IMR-90 (cell line): ENCODE data around the gene GRM4. TPM values are rescaled to one million over a fixed set of nuclear protein-coding genes. Genes with fewer than 3 reads are reported as not detected.

ENCODE experiments used
- ATAC-seq: fragments of 200-7000 bp; cut with Tn5 transposase; 2 replicates; pipeline ENCODE4 v1.9.1; 2020; ENCODE audit warnings: low read depth, mild to moderate bottlenecking, moderate library complexity
- BruUV-seq: library from RNA; stranded (reverse); fragments of 400-500 nt; replicated peaks from 2 replicates; lab custom pipeline; 2021; lab: Mats Ljungman, UMichigan
- CTCF ChIA-PET: fragments of 300-600 bp; formaldehyde crosslinking; extraction: SDS; loops from one replicate; lab custom pipeline; 2021; ENCODE audit warnings: antibody characterized with exemption; lab: Yijun Ruan, JAX
- POLR2A ChIA-PET: fragments of 300-600 bp; sonication (Branson Sonifier 250); formaldehyde crosslinking; loops from one replicate; lab custom pipeline; 2022; ENCODE audit warnings: antibody characterized with exemption; ENCODE audit not compliant: unreplicated experiment; lab: Charles Lee
- DNase-seq: peaks from one replicate; pipeline ENCODE4 v3.0.0; 2013
- H2AFZ ChIP-seq: replicated peaks from 2 replicates; pipeline ENCODE3; 2013; ENCODE audit warnings: low read length, mild to moderate bottlenecking; ENCODE audit not compliant: poor library complexity
- H2AK5ac ChIP-seq: 2 replicates; pipeline ENCODE4 v1.6.1; 2013; ENCODE audit warnings: low read depth, low read length, inconsistent platforms
- H2AK9ac ChIP-seq: replicated peaks from 2 replicates; pipeline ENCODE3; 2013; ENCODE audit warnings: mild to moderate bottlenecking, low read depth, low read length, moderate library complexity; ENCODE audit not compliant: poor library complexity
- H2BK120ac ChIP-seq: 2 replicates; pipeline ENCODE4 v1.6.1; 2013; ENCODE audit warnings: low read depth, low read length, inconsistent platforms
- H2BK15ac ChIP-seq: 3 replicates; pipeline ENCODE4 v1.6.1; 2013; ENCODE audit warnings: low read depth, low read length, inconsistent platforms
- H2BK20ac ChIP-seq: 2 replicates; pipeline ENCODE4 v1.6.1; 2013; ENCODE audit warnings: low read depth, mild to moderate bottlenecking, inconsistent platforms, low read length, moderate library complexity
- H2BK5ac ChIP-seq: 2 replicates; pipeline ENCODE4 v1.6.1; 2013; ENCODE audit warnings: mild to moderate bottlenecking, low read depth, low read length, inconsistent platforms; ENCODE audit not compliant: poor library complexity, severe bottlenecking
- H3K14ac ChIP-seq: replicated peaks from 2 replicates; pipeline ENCODE4 v1.6.1; 2013; ENCODE audit warnings: low read depth, low read length, inconsistent platforms
- H3K18ac ChIP-seq: 2 replicates; pipeline ENCODE4 v1.6.1; 2013; ENCODE audit warnings: low read depth, low read length, control low read depth
- H3K23ac ChIP-seq: 2 replicates; pipeline ENCODE4 v1.6.1; 2013; ENCODE audit warnings: low read depth, low read length, inconsistent platforms
- H3K27ac ChIP-seq: 2 replicates; pipeline ENCODE4 v1.5.1; 2013; ENCODE audit warnings: mild to moderate bottlenecking, control low read depth, low read length; ENCODE audit not compliant: insufficient read depth
- H3K27me3 ChIP-seq: 2 replicates; pipeline ENCODE4 v1.6.1; 2013; ENCODE audit warnings: low read length; ENCODE audit not compliant: control insufficient read depth, insufficient read depth
- H3K36me3 ChIP-seq: 2 replicates; pipeline ENCODE4 v1.6.1; 2013; ENCODE audit warnings: low read length, mixed read lengths; ENCODE audit not compliant: control insufficient read depth, insufficient read depth
- H3K4ac ChIP-seq: 2 replicates; pipeline ENCODE4 v1.6.1; 2013; ENCODE audit warnings: low read depth, low read length, inconsistent platforms
- H3K4me1 ChIP-seq: 2 replicates; pipeline ENCODE4 v1.6.1; 2013; ENCODE audit warnings: low read length, mixed read lengths; ENCODE audit not compliant: control insufficient read depth, insufficient read depth
- H3K4me2 ChIP-seq: 2 replicates; pipeline ENCODE4 v1.6.1; 2013; ENCODE audit warnings: low read depth, mild to moderate bottlenecking, control low read depth, low read length, moderate library complexity
- H3K4me3 ChIP-seq: 2 replicates; pipeline ENCODE4 v1.5.1; 2013; ENCODE audit warnings: low read depth, mild to moderate bottlenecking, control low read depth, low read length, moderate library complexity; ENCODE audit not compliant: insufficient read depth
- H3K56ac ChIP-seq: 2 replicates; pipeline ENCODE4 v1.6.1; 2013; ENCODE audit warnings: low read length, inconsistent platforms; ENCODE audit not compliant: insufficient read depth; ENCODE audit errors: extremely low read depth
- H3K79me1 ChIP-seq, 2 experiments: 2 replicates each; pipeline ENCODE4 v1.6.1; 2013; ENCODE audit warnings: low read length in 2 of 2, inconsistent platforms in 1 of 2, low read depth in 1 of 2
- H3K9ac ChIP-seq: 2 replicates; pipeline ENCODE4 v1.6.1; 2013; ENCODE audit warnings: low read depth, low read length, control low read depth
- H3K9me1 ChIP-seq: 2 replicates; pipeline ENCODE4 v1.6.1; 2013; ENCODE audit warnings: low read length, inconsistent platforms; ENCODE audit not compliant: insufficient read depth
- H3K9me3 ChIP-seq: 2 replicates; pipeline ENCODE4 v1.6.1; 2013; ENCODE audit warnings: low read length; ENCODE audit not compliant: control insufficient read depth, insufficient read depth
- H4K20me1 ChIP-seq: 2 replicates; pipeline ENCODE4 v1.6.1; 2013; ENCODE audit warnings: low read length, inconsistent platforms; ENCODE audit not compliant: insufficient read depth
- H4K5ac ChIP-seq: 2 replicates; pipeline ENCODE4 v1.6.1; 2013; ENCODE audit warnings: mild to moderate bottlenecking, low read depth, low read length, control low read depth
- H4K8ac ChIP-seq, 2 experiments: 2 replicates each; pipeline ENCODE4 v1.6.1; 2013; ENCODE audit warnings: low read depth in 2 of 2, low read length in 2 of 2, control low read depth in 1 of 2, inconsistent platforms in 1 of 2
- H4K91ac ChIP-seq: 2 replicates; pipeline ENCODE4 v1.6.1; 2013; ENCODE audit warnings: low read depth, low read length, inconsistent platforms; ENCODE audit not compliant: insufficient read depth
- CTCF ChIP-seq: conservative IDR thresholded peaks from 2 replicates; pipeline ENCODE4 v1.5.1; 2012; ENCODE audit warnings: mild to moderate bottlenecking, low read depth, low read length, improper control_type of control experiment
- ELK1 ChIP-seq: fragments of 150-350 bp; IDR thresholded peaks from 2 replicates; pipeline ENCODE4 v1.6.1; 2016; ENCODE audit warnings: low read depth, mild to moderate bottlenecking, low read length, moderate library complexity, borderline replicate concordance
- RAD21 ChIP-seq: IDR thresholded peaks from 2 replicates; pipeline ENCODE4 v1.6.1; 2012; ENCODE audit warnings: low read length, improper control_type of control experiment
- RCOR1 ChIP-seq: IDR thresholded peaks from 2 replicates; pipeline ENCODE4 v1.6.1; 2012; ENCODE audit warnings: mild to moderate bottlenecking, low read length, improper control_type of control experiment; ENCODE audit not compliant: insufficient replicate concordance
- USF2 ChIP-seq: fragments of 150-350 bp; IDR thresholded peaks from 2 replicates; pipeline ENCODE4 v1.6.1; 2017; ENCODE audit warnings: mild to moderate bottlenecking, antibody characterized with exemption, low read length, low read depth
- WGBS, 2 experiments: methylation state at CpG; one replicate each; pipeline versions ENCODE4 v1.1.5 to v1.1.7; 2013; ENCODE audit warnings: missing lambda C conversion rate in 2 of 2; ENCODE audit not compliant: insufficient read length in 1 of 2; ENCODE audit errors: extremely low coverage in 2 of 2; 5-methylcytosine and 5-hydroxymethylcytosine counted together
- dilution Hi-C: fragments of 300-500 bp; cut with HindIII; formaldehyde crosslinking; loops from one replicate; pipeline ENCODE4 v1.14.3; 2018; ENCODE audit warnings: low sequenced_read_pairs; ENCODE audit not compliant: unreplicated experiment
- in situ Hi-C: fragments of 300-500 bp; cut with MboI; formaldehyde crosslinking; loops from 3 replicates; pipeline ENCODE4 v1.14.3; 2019; ENCODE audit warnings: low sequenced_read_pairs, inconsistent platforms, mixed read lengths
- intact Hi-C: fragments of 100-400 bp; cut with micrococcal nuclease; formaldehyde crosslinking; loops from 2 replicates; pipeline ENCODE4 v1.10.0; 2022
- polyA plus RNA-seq, 3 experiments: library from polyadenylated mRNA; depleted of rRNA; stranded (reverse); fragments of >200 nt; gene quantifications; 2 replicates each; pipeline ENCODE4 v1.2.3, GENCODE V29; 2012; ENCODE audit warnings: low replicate concordance in 1 of 3
- total RNA-seq: library from RNA; depleted of rRNA; stranded (reverse); fragments of >200 nt; gene quantifications from 2 replicates; pipeline ENCODE4 v1.2.3, GENCODE V29; 2012

Gene GRM4
- total and polyA plus RNA-seq, 2 of the 4 experiments (the other 2 are of a cell fraction): 0.02 TPM; not detected in 1

GRCh38 chr6:34039943-34040342 lies 105.9 kb downstream of the GRM4 start:
- H3K9me3 ChIP-seq: no peaks in the 10 kb centered on the region
- POLR2A ChIA-PET: no interaction called here
- H4K8ac ChIP-seq: no peak overlapping the region
- no peak overlapping the region for H4K5ac ChIP-seq
- H3K23ac ChIP-seq: no peak overlapping the region
- no peak overlapping the region for H2BK15ac ChIP-seq
- H2AK9ac ChIP-seq: no peak overlapping the region
- no peaks in the 10 kb centered on the region; the same call in 1 of the 2 replicates for H4K20me1 ChIP-seq
- no peak for TF ChIP-seq ELK1
- no peak for TF ChIP-seq USF2
- no peak for TF ChIP-seq RCOR1
- no peak for TF ChIP-seq RAD21
- TF ChIP-seq CTCF: no peak
- no peak overlapping the region for H2BK5ac ChIP-seq
- in situ Hi-C loops (no loop called here), intact Hi-C loops (no loop called here), dilution Hi-C loops (no loop called here)
- BruUV-seq: no TSS peak
- 40% methylated on average over 1 of the region's 11 CpGs; no CpG with 5 or more reads in 1 of the 2 experiments for WGBS, 2 experiments
- H3K4me3 ChIP-seq: no peak overlapping the region
- H3K79me1 ChIP-seq: no peaks in the 10 kb centered on the region
- ATAC-seq (no peak), DNase-seq (no peak)
- no peak overlapping the region for H3K56ac ChIP-seq
- H2AFZ ChIP-seq: no peak overlapping the region
- no peak overlapping the region for H2AK5ac ChIP-seq
- H3K4me1 ChIP-seq: no peaks in the 10 kb centered on the region
- no peak overlapping the region for H3K18ac ChIP-seq
- no peak overlapping the region for H3K27ac ChIP-seq
- H3K4ac ChIP-seq: no peak overlapping the region
- no peak overlapping the region for H4K91ac ChIP-seq
- CTCF ChIA-PET: no interaction called here
- H3K9ac ChIP-seq: no peak overlapping the region
- H3K4me2 ChIP-seq: no peak overlapping the region
- no peak overlapping the region for H3K14ac ChIP-seq
- peaks cover 19% of the 10 kb centered on the region for H3K27me3 ChIP-seq
- no peak overlapping the region for H2BK20ac ChIP-seq
- H3K36me3 ChIP-seq: no peaks in the 10 kb centered on the region
- H3K9me1 ChIP-seq: no peaks in the 10 kb centered on the region
- no peak overlapping the region for H2BK120ac ChIP-seq
